CD4-positive, alpha-beta T cell treated with Interleukin-6 for 4 hours (primary cell): Measurements from ENCODE around the gene NACC1.
"Not testable (repeated sequence)": the region's sequence is repeated elsewhere in the genome, so short reads cannot be mapped to it uniquely, and the experiment has no call there.

Source experiments
- DNase-seq: peaks from one replicate; pipeline ENCODE4 v3.0.0-alpha.2; 2020; ENCODE audit warnings: mixed read lengths

The NACC1 gene

GRCh38 chr19:13166151-13166550 lies 48.1 kb downstream of the NACC1 start:
- not testable (repeated sequence) for DNase-seq

DNA sequence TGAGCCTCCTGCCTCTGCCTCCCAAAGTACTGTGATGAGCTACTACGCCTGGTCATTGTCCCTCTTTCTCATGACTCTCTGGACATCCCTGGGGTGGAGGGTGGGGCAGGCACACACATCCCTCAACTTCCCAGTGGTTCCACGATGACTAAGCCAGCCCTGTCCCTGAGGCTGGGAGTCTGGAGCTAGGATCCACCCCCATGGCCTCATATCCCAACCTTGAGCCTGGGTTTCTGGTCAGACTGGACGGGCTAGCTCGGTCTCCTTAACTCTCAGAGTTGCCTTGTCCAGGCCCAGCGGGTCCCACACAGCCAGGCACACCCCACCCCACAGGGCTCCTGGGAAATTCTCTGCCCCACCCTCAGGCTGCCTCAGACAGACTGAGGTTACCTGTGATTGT lies 51.7 kb downstream of the NACC1 start:
- DNase-seq: no peak

DNA sequence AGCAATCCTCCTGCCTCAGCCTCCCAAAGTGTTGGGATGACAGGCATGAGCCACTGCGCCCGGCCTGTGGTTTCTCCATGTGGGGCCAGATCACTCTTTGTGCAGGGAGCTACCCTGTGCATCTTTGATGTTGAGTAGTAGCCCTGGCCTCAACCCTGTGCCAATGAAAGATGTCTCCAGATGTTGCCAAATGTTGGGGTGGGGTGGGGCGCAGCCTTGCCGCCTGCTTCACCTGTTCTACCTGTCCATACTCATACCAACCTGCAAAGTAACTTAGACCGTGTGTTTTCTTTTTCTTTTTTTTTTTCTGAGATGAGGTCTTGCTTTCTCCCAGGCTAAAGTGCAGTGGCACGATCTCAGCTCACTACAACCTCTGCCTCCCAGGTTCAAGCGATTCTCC lies 53.1 kb downstream of the NACC1 start:
- DNase-seq: no peak

DNA sequence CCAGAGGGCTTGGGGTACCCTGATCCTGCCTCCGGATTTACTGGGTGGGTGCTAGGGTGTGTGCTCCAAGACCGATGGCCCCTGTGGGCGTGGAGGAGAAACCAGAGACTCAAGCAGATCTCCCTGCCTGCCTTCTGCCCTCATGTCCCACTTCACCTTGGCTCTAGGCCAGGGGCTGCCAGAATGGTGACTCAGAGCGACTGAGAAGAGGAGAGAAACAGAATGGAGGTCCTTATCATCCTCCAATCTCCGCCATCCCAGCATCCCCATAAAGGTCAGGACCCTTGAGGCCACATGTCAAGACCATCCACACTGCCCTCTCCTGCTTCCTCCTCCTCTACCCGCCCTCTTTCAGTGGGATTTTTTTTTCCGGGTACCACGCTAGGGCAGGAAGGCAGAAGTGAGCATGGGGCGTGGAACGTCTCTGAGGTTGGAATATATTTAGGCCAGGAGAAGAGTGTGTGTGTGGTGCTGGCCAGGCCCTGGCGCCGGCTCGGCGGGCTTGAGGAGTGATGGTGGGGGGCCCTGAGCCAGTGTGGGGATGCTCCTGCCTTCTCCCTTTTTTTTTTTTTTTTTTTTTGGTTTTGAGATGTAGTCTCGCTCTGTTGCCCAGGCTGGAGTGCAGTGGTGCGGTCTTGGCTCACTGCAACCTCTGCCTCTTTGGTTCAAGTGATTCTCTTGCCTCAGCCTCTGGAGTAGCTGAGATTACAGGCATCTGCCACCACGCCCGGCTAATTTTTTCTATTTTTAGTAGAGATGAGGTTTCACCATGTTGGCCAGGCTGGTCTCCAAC lies 54.5 kb downstream of the NACC1 start:
- DNase-seq: peak; percentile 91

GRCh38 chr19:13173139-13173737 lies 55.2 kb downstream of the NACC1 start:
- no peak for DNase-seq

DNA sequence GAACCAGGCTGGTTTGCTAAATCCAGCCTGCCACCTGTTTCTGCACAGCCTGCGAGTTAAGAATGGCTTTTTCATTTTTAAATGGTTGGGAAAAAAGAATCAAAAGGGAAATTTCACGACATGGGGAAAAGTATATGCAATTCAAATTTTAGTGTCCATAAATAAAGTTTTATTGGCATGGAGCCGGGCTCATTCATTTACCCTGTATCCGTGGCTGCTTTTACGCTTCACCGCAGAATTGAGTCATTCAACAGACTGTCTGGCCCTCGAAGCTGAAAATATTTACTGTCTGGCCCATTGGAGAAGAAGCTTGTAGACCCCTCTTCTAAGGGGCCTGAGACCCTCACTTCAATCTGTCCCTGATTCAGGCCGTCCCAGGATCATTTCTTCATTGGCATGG lies 58.3 kb downstream of the NACC1 start:
- DNase-seq: no peak

GRCh38 chr19:13177584-13177983 lies 59.5 kb downstream of the NACC1 start:
- not testable (repeated sequence) for DNase-seq

DNA sequence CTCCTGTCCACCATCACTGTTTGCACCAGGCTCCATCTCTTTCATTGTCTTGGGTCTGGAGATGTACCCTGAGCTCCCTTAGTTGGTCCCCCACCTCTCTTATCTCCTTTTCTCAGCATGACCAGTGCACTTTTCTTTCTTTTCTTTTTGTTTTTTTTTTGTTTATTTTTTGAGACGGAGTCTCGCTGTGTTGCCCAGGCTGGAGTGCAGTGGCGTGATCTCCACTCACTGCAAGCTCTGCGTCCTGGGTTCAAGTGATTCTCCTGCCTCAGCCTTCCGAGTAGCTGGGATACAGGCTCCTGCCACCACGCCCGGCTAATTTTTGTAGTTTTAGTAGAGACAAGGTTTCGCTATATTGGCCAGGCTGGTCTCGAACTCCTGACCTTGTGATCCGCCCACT lies 60.2 kb downstream of the NACC1 start:
- not testable (repeated sequence) for DNase-seq

- DNase-seq: peak; percentile 46
These were observed 63.8 kb downstream of the NACC1 start for GRCh38 chr19:13181747-13182388.

DNA sequence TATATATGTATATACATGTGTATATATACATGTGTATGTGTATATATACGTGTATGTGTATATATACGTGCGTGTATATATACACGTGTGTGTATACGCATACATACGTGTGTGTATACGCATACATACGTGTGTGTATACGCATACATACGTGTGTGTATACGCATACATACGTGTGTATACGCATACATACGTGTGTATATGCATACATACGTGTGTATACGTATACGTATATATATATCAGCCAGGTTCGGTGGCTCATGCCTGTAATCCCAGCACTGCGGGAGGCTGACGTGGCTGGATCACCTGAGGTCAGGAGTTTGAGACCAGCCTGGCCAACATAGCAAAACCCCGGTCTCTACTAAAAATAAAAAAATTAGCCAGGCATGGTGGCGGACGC lies 66.9 kb downstream of the NACC1 start:
- not testable (repeated sequence) for DNase-seq

- not testable (repeated sequence) for DNase-seq
These were observed 67.9 kb downstream of the NACC1 start for GRCh38 chr19:13185763-13186657.

GRCh38 chr19:13186688-13187087 lies 68.6 kb downstream of the NACC1 start:
- not testable (repeated sequence) for DNase-seq

GRCh38 chr19:13187419-13187818 lies 69.4 kb downstream of the NACC1 start:
- DNase-seq: no peak

DNA sequence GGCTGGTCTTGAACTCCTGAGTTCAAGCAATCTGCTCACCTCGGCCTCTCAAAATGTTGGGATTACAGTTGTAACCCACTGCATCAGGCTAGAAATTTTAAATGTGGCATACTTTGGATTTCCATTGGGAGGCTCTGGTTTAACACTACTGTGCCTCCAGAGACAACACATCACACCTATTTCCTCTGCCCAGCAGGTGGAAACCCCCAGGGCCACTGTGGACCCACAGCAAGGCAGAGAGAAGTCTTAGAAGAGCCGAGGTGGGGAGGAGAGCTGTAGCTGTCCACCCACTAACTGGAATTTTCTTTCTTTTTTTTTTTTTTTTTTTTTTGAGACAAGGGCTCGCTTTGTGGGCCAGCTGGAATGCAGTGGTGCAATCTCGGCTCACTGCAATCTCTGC lies 71.5 kb downstream of the NACC1 start:
- no peak for DNase-seq
